ENCODE results near the gene GTF3A. TPM values are rescaled to one million over a fixed set of nuclear protein-coding genes. Genes with fewer than 3 reads are reported as not detected.
A peak's percentile ranks its signal among the peaks of the same experiment; 100 is the strongest.

The GTF3A gene
- total and polyA plus RNA-seq, 2 of the 8 experiments (the other 6 are each of a cell fraction or from before 2014, with no cell fraction given): 41.6 to 96.5 TPM

GRCh38 chr13:27461940-27462584 is 37.6 kb downstream of the GTF3A start:
- Histone ChIP-seq H3K23ac (ENCODE audit: insufficient read length) (no peak overlapping the region), H3K4me1 (replicated peaks in 1 of 4; ENCODE audit: control insufficient read depth in 3 of 4, insufficient read depth in 4 of 4, low read length in 3 of 4) (no peaks in the 10 kb centered on the region), H2BK12ac (ENCODE audit: low read depth, low read length) (no peak overlapping the region), H3K4me3 (ENCODE audit: extremely low read depth in 1 of 4, insufficient read depth in 2 of 4, low read depth in 3 of 4, low read length in 4 of 4) (no peak overlapping the region), H3K4ac (replicated peaks; ENCODE audit: insufficient read length, low read depth, low read length) (no peak overlapping the region), H2BK15ac (ENCODE audit: low read length) (0 out of 2 replicates have a peak overlapping the region, but pooled peaks have one; percentile 83), H3K79me2 (ENCODE audit: control insufficient read depth in 1 of 2, insufficient read depth in 2 of 2, low read length in 2 of 2) (no peaks in the 10 kb centered on the region), H3K56ac (replicated peaks; ENCODE audit: insufficient read length, low read depth, low read length) (no peak overlapping the region), H4K8ac (ENCODE audit: extremely low read depth, insufficient read depth, low read length) (peak overlapping the region; percentile 3; the same call in 1 of the 2 replicates), H3K14ac (ENCODE audit: insufficient read length) (no peak overlapping the region), H2AFZ (ENCODE audit: low read length) (peak overlapping the region; percentile 65; the same call in 1 of the 2 replicates), H3K18ac (ENCODE audit: extremely low read depth, low read length) (no peak overlapping the region), H3K27me3 (replicated peaks in 1 of 4; ENCODE audit: control insufficient read depth in 3 of 4, extremely low read depth in 1 of 4, insufficient read depth in 3 of 4, low read length in 3 of 4) (no peaks in the 10 kb centered on the region; a peak in 1 of 7 replicates), H4K91ac (replicated peaks; ENCODE audit: insufficient read length, low read length) (no peak overlapping the region), H3K9ac (replicated peaks in 1 of 4; ENCODE audit: extremely low read depth in 1 of 4, low read depth in 3 of 4, low read length in 3 of 4) (no peak overlapping the region), H4K5ac (ENCODE audit: insufficient read length, low read depth, low read length) (no peak overlapping the region), H4K20me1 (replicated peaks in 1 of 2; ENCODE audit: control insufficient read depth in 1 of 2, insufficient read depth in 2 of 2, low read length in 2 of 2) (no peaks in the 10 kb centered on the region), H3K4me2 (ENCODE audit: insufficient read depth in 1 of 2, low read depth in 2 of 2, low read length in 2 of 2) (no peak overlapping the region), H3K23me2 (ENCODE audit: low read depth, low read length) (no peaks in the 10 kb centered on the region), H2BK120ac (replicated peaks; ENCODE audit: low read depth, low read length) (no peak overlapping the region), H2AK5ac (ENCODE audit: low read depth, low read length) (no peak overlapping the region), H3K9me3 (ENCODE audit: insufficient read depth in 2 of 2, low read depth in 1 of 2, low read length in 1 of 2) (no peaks in the 10 kb centered on the region; a peak in 1 of 4 replicates), H2BK5ac (ENCODE audit: low read depth, low read length) (no peak overlapping the region), H2BK20ac (ENCODE audit: low read length) (no peak overlapping the region), H3K27ac (ENCODE audit: low read depth, low read length) (no peak overlapping the region), H3K79me1 (ENCODE audit: low read depth, low read length) (no peaks in the 10 kb centered on the region), H3K36me3 (ENCODE audit: control insufficient read depth in 2 of 4, insufficient read depth in 4 of 4, low read length in 3 of 4) (no peaks in the 10 kb centered on the region)
- 90% methylated on average over 12 of the region's 12 CpGs; no CpG with 5 or more reads in 1 of the 2 experiments for WGBS, 2 experiments (ENCODE audit: extremely low coverage in 1 of 2, insufficient coverage in 1 of 2, insufficient read length in 1 of 2, insufficient replicate concordance in 2 of 2, low coverage in 1 of 2, low lambda C conversion rate in 2 of 2, missing lambda C conversion rate in 1 of 2)
- TF ChIP-seq E2F6 (IDR thresholded peaks at IDR 0.05) (0 out of 2 replicates have a peak, but pooled peaks have one; percentile 14), SP4 (IDR thresholded peaks at IDR 0.05; ENCODE audit: low read length) (no peak), HDAC2 (IDR thresholded peaks at IDR 0.05; ENCODE audit: borderline replicate concordance in 1 of 2, low read depth in 2 of 2, low read length in 2 of 2) (no peak), MAX (IDR thresholded peaks at IDR 0.05) (peak; percentile 26; the same call in 1 of the 2 replicates)
- DNase-seq (ENCODE audit: low read depth in 1 of 2, low spot score in 2 of 2) (no peak), FAIRE-seq (no peak)
- ChIA-PET POLR2A (ENCODE audit: partially characterized antibody) (interaction anchor here (1.6 kb wide), 1 partner anchor 11 kb away, joined by 5 read pairs; no protein-coding TSS in a partner anchor), CTCF (ENCODE audit: partially characterized antibody) (interaction anchor here (0.6 to 1.6 kb wide), 5 partner anchors 15 to 364 kb away, joined by 3 read pairs; no protein-coding TSS in a partner anchor)
